Left colon (tissue), 2 donors: ENCODE measurements around the gene SRI. TPM values are rescaled to one million over a fixed set of nuclear protein-coding genes. Genes with fewer than 3 reads are reported as not detected.
"Not testable (repeated sequence)": the region's sequence is repeated elsewhere in the genome, so short reads cannot be mapped to it uniquely, and the experiment has no call there.

Experiments used
- ATAC-seq: fragments of 200-7000 bp; cut with Tn5 transposase; one replicate; pipeline ENCODE4 v1.9.1; 2020; ENCODE audit warnings: mild to moderate bottlenecking, moderate library complexity
- DNase-seq, 2 donors: peaks; one replicate each; pipeline ENCODE4 v3.0.0-alpha.2; 2020
- intact Hi-C, 2 donors: fragments of 100-400 bp; cut with DNase I in 1 of 2; cut with micrococcal nuclease in 1 of 2; formaldehyde crosslinking; loops; one replicate each; pipeline versions ENCODE4 v1.11.2 to v1.14.0; 2022; cut with DNase I, micrococcal nuclease
- long read RNA-seq: library from polyadenylated mRNA; unstranded; transcript quantifications from one replicate; pipeline ENCODE4 v2.0.0, GENCODE V29; 2021
- total RNA-seq, 2 donors: library from RNA; stranded (reverse); fragmentation: NEBNext Ultra II Directional; extraction: Animal tissue kit (Norgen Biotek cat#: 25700); gene quantifications; one replicate each; pipeline ENCODE4 v1.2.1, GENCODE V29; 2021
- donor health status: DM: no; HTN: no; CAD: no.
- donor health status: DM: yes; HTN: yes; CAD: no.

SRI gene
- total RNA-seq, result 1,000 to 10,000 TPM in 1 of 2 donors, 100 to 1,000 TPM in 1; 634 to 1,188 TPM
- long read RNA-seq, transcript SRI-201 (8 exons, 2,010 nt), result minor isoform, 104 of 440 reads
- long read RNA-seq, transcript SRI-210 (7 exons, 570 nt), result minor isoform, 18 of 440 reads
- long read RNA-seq, transcript SRI-202 (8 exons, 653 nt), result major isoform, 273 of 440 reads
- long read RNA-seq, partial matches to known transcripts, result 15 of 440 reads
- long read RNA-seq, other reads (novel, unspliced or antisense), result 24 of 440 reads

- ATAC-seq (peak; percentile 85), DNase-seq (peak; percentile 77 to 91)
- intact Hi-C loops, result no loop called here
Observed at GRCh38 chr7:88219781-88220747, at the start of gene SRI. Gene SRI, minus strand, starts transcription at chr7:88220038. Its CDS starts 12 bp downstream, at chr7:88220026.

GRCh38 chr7:88269586-88269985, 49.7 kb upstream of the SRI start:
- ATAC-seq, result no peak
- intact Hi-C loops, result no loop called here
- no peak for DNase-seq

- intact Hi-C loops, result no loop called here
- DNase-seq (no peak), ATAC-seq (no peak)
Observed at GRCh38 chr7:88268858-88269257, 49.0 kb upstream of the SRI start.

GRCh38 chr7:88268051-88268450, 48.2 kb upstream of the SRI start:
- no peak for ATAC-seq
- DNase-seq, result no peak
- intact Hi-C loops, result no loop called here

- DNase-seq (no peak), ATAC-seq (no peak)
- intact Hi-C loops, result no loop called here
Observed at GRCh38 chr7:88267421-88267820, 47.6 kb upstream of the SRI start.

GRCh38 chr7:88264987-88265386, 45.1 kb upstream of the SRI start:
- ATAC-seq, intact Hi-C loops, DNase-seq: not testable (repeated sequence)

- no peak for ATAC-seq
- intact Hi-C loops, result no loop called here
- DNase-seq, result no peak
Observed at GRCh38 chr7:88262562-88262961, 42.7 kb upstream of the SRI start.

- intact Hi-C loops, result no loop called here
- no peak for ATAC-seq
- no peak for DNase-seq
Observed at GRCh38 chr7:88260719-88261118, 40.9 kb upstream of the SRI start.

GRCh38 chr7:88259656-88260380, 40.0 kb upstream of the SRI start:
- ATAC-seq (no peak), DNase-seq (no peak)
- intact Hi-C loops, result no loop called here

- DNase-seq, ATAC-seq, intact Hi-C loops: not testable (repeated sequence)
Observed at GRCh38 chr7:88258296-88258695, 38.5 kb upstream of the SRI start.

GRCh38 chr7:88256906-88257305, 37.1 kb upstream of the SRI start:
- no peak for ATAC-seq
- no peak for DNase-seq
- intact Hi-C loops, result no loop called here

- intact Hi-C loops, result no loop called here
- peak; percentile 20 for ATAC-seq
- DNase-seq, result no peak
Observed at GRCh38 chr7:88254721-88255424, 35.0 kb upstream of the SRI start.

- ATAC-seq (no peak), DNase-seq (no peak)
- intact Hi-C loops, result no loop called here
Observed at GRCh38 chr7:88253640-88254039, 33.8 kb upstream of the SRI start.

GRCh38 chr7:88244258-88244657, 24.4 kb upstream of the SRI start:
- ATAC-seq, result no peak
- intact Hi-C loops, result loop anchor here in 1 of 2 donors (10.0 kb wide), 1 partner anchor 111 kb away; no protein-coding TSS in a partner anchor
- DNase-seq, result no peak

- ATAC-seq, result peak; percentile 89
- no peak for DNase-seq
- intact Hi-C loops, result loop anchor here in 1 of 2 donors (10.0 kb wide), 1 partner anchor 111 kb away; no protein-coding TSS in a partner anchor
Observed at GRCh38 chr7:88243345-88243909, 23.6 kb upstream of the SRI start.

GRCh38 chr7:88239852-88240251, 20.0 kb upstream of the SRI start:
- intact Hi-C loops, result loop anchor here in 1 of 2 donors (10.0 kb wide), 1 partner anchor 115 kb away; no protein-coding TSS in a partner anchor
- ATAC-seq, result no peak
- no peak for DNase-seq

GRCh38 chr7:88233828-88234227, 14.0 kb upstream of the SRI start:
- ATAC-seq, result no peak
- intact Hi-C loops, result no loop called here
- DNase-seq, result no peak

- ATAC-seq (peak; percentile 63), DNase-seq (peak; percentile 41 to 42)
- intact Hi-C loops, result no loop called here
Observed at GRCh38 chr7:88230646-88231045, 10.8 kb upstream of the SRI start.
